HG02642 (cell line): Measurements from ENCODE around the gene ADAMTSL5.
"Not testable (repeated sequence)": the region's sequence is repeated elsewhere in the genome, so short reads cannot be mapped to it uniquely, and the experiment has no call there.

ENCODE experiments used
- ATAC-seq: cut with Tn5 transposase; IDR thresholded peaks from one replicate; pipeline ENCODE4 v1.9.1; 2021; ENCODE audit warnings: mild to moderate bottlenecking; ENCODE audit not compliant: unreplicated experiment, poor library complexity

Gene ADAMTSL5

DNA sequence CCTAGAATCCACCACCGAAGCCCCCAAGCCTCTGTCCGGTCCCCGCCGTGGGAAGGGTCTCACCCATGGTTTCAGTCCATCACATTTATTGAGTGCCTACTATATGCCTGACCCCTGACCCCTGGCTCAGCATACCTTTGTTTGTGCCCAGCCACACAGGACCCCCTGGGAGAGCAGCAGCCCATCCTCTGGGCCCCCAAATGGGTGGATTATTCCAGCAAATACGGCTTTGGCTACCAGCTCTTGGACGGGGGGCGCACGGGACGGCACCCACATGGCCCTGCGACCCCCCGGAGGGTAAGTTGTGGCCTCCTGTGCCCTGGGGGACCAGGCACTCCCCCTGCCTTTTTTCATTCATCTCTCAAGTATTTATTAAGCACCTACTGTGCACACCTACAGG, 18.8 kb upstream of the ADAMTSL5 start:
- ATAC-seq: no peak

DNA sequence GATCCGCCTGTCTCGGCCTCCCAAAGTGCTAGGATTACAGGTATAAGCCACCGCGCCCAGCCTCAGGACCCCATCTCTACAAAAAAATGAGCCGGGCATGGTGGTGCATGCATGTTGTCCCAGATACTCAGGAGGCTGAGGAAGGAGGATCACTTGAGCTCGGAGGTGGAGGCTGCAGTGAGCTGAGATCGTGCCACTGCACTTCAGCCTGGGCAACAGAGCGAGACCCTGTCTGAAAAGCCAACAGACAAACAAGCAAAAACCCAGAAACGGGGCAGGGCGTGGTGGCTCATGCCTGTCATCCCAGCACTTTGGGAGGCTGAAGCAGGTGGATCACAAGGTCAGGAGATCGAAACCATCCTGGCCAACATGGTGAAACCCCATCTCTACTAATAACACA, 18.0 kb upstream of the ADAMTSL5 start:
- not testable (repeated sequence) for ATAC-seq

DNA sequence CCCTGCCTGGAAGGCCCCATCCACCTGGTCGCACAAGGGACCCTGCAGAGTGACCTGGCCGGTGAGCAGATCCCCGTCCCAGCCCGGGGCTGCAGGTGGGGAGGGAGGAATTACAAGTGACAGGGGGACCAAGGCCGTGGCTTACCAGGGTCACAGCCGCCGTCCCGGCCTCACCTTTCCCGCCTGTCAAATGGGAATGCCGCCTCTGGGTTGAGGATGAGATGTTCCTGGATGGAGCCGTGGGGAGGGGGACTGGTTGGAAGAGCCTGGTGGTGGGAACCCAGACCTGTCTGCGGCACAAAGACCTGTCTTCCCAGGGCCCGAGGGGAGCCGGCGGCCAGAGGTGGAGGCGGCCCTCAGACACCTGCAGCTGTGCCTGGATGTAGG, 16.6 kb upstream of the ADAMTSL5 start:
- no peak for ATAC-seq

DNA sequence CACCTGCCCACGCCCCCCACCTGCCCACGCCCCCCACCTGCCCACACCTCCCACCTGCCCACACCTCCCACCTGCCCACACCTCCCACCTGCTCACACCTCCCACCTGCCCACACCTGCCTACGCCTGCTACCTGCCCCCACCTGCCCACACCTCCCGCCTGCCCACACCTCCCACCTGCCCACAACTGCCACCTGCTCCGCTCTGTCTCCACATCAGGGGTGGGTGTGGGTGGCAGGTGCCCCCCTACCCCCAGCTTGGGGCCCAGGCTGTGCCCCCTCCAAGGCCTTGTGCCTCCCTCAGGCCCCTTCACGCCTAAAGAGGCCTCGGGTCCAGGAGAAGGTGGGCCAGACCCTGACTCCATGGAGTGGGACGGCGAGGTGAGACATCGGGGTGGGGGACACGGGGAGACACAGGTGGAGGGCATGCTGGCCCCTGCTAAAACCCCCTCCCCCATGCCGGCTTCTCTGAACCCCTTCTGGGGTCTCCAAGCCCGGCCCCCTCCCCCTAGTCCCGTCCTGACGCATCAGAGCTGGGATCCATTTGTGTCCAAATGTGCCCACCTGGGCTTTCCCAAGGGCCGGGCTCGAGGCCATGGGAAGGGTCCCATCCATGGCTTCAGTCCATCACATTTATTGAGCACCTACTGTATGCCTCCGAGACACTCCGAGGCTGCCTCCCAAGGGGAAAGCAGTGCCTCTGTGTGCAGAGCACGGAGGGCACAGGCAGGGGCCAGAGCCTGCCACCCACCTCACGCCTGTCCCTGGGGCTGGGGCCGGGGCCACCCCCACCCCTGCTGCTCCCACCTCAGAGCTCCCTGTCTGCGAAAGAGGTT, 16.0 kb upstream of the ADAMTSL5 start:
- no peak for ATAC-seq

DNA sequence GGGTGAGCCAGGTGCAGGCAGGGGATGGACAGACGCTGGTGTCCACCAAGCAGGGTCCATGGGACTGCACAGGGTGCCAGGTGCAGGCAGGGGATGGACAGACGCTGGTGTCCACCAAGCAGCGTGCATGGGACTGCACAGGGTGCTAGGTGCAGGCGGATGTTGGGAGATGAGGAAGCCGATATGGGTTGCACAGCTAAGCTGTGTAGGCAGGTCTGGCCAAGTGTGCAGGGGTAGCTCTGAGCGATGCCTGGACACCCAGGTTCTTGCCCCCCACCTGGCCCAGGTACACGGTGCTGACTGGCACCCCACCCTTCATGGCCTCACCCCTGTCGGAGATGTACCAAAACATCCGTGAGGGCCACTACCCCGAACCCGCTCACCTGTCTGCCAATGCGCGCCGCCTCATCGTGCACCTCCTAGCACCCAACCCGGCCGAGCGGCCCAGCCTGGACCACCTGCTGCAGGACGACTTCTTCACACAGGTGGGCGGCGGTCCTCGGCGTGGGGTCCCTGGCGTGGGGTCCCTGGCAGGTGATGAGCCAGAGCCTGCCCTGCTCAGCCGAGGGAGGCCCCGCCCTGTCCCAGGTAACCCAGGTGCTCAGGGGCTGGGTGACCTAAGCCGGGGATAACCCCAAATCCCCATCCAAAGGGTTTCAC, 15.0 kb upstream of the ADAMTSL5 start:
- no peak for ATAC-seq

DNA sequence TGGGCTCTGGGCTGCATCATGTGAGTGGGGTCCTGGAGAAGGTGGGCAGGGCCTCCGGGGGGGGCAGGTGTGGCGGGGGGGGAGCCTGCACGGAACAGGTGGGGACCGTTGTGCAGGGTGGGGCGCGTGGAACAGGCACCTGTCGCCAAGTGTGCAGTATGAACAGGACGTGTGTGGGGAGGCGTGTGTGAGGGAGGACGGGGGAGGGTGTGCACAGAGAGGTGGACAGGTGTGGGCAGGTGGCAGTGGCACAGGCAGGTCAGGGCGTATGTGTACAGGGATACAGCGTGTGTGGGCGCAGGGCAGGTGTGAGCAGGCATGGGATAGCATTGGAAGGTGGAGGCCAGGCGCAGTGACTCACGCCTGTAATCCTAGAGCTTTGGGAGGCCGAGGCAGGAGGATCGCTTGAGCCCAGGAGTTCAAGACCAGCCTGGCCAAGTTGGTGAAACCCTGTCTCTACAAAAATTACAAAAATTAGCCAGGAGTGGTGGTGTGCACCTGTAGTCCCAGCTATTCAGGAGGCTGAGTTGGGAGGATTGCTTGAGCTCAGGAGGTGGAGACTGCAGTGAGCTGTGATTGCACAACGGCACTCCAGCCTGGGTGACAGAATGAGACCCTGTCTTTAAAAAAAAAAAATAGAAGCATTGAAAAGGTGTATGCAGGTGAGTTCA, 14.3 kb upstream of the ADAMTSL5 start:
- ATAC-seq: no peak

DNA sequence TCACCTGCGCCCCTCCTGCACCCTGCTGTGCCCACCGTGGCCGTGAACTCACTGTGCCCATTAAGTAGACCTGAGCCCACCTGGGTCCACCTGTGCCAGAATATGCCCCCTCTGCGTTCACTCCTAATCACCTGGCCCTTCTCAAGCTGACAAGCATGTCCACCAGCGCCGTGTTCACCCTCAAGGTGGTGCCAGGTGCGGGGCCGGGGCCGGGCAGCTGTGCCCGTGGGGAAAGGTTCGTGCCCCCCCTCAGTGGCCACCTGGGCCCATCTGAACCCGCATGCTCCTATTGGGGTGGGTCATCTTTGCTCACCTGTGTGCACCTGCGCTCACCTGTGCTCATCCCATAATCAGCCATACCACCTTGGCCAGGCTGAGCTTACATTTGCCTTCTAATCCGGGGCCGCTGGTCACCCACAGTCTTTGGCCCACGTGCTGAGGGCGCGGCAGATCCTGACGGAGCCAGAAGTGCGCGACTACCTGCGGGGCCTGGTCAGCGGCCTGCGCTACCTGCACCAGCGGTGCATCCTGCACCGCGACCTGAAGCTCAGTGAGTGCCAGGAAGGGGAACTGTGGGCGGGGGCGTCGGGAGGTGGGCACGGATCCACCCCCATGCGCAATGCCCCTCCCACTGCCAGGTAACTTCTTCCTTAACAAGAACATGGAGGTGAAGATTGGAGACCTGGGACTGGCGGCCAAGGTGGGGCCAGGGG, 13.4 kb upstream of the ADAMTSL5 start:
- no peak for ATAC-seq

DNA sequence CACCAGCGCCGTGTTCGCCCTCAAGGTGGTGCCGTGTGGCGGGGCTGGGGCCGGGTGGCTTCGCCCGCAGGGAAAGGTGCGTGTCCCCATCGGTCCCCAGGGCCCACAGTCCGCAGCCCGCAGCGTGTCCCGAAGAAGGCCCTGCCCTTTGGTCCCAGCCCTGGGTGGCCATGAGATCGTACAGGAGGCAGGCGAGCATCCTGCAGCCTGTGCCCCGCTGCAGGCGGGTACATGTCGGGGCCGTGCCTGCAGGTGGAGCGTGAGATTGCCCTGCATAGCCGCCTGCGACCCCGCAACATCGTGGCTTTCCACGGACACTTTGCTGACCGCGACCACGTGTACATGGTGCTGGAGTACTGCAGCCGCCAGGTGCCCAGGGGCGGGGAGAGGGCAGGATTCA, 12.5 kb upstream of the ADAMTSL5 start:
- ATAC-seq: no peak

DNA sequence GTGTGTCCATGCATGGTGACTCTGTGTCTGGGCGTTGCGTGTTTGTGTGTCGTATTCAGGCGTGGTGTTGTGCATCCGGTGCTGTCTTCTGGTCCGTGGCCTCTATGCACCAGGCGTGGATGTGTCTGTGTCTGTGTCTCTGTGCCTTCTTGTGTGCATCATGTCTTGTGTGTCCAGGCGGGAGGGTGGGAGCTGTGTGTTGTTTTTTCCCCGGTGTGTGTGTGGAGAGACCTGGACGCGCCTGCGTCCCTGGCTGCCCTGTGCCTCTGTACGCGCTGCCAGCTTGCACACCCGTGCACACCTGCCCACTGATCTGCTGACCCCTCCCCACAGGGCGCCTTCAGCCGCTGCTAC, 12.1 kb upstream of the ADAMTSL5 start:
- no peak for ATAC-seq

DNA sequence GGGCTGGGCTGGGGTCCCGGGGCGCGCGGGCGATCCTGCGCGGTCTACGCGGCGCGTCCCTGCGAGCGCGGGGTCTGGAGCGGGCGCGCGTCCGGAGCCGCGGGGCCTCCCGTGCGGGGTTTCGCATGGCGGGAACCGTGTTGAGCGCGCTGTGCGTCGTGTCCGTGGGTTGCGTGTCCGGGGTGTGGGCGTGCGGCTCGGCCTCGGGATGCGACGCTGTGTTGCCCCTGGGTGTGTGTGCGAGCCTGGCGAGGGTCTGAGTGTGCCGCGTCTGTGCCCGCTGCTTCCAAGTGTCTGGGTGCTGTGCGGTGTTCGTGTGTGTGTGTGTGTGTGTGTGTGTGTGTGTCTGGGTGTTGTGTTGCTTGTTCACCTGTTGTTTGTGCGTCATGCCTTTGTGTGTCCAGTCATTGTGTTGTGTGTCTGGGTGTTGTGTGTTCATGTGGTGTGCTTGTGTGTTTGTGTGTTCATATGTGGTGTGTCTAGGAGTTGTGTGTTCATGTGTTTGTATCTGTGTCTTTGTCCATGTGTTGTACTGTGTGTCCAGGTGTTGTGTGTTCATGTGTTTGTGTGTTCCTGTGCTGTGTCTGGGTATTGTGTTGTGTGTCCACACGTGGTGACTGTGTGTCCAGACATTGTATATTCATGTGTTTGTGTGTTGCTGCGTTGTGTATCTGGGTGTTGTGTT, 11.6 kb upstream of the ADAMTSL5 start:
- no peak for ATAC-seq

DNA sequence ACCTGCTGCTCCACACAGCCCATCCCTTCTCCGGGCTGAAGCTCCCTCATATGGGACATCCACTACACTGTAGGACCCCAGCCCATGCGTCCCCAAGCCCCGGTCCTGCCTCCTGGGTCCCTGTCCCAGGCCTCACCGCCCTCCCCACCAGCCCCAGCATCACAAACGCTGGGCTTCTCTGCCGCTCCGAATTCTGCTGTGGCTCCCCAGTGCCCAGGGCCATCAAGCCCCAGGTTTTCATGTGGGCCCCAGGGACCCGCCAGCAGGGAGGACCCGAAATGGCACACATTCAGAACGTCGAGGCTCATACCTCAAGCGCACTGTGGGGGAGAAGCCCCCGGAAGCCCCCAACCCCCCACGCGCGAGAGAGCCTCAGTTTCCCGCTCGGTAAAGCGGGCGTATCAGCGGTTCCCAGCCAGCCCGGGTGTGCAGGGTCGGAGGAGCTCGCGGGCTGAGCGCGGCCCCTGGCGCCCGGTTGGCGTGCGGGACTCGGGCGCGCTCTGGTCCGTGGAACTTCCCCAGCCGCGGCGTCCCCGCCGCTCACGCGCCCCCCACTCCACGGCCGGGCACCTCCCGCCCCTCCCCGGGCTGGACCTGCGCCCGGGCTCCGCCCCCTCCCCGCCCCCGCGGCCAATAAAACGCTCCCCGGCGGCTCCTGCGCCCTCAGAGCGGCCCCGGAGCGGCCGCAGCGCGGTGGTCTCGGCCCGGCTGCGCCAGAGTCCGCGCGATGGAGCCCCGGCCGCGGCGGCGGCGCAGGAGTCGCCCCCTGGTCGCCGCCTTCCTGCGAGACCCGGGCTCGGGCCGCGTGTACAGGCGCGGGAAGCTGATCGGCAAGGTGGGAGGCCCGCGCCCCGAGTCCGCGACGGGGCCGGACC, 10.8 kb upstream of the ADAMTSL5 start, which contains the start of gene PLK5:
Gene PLK5, plus strand, starts transcription at position 666 of the 875 bp plus-strand sequence. CDS start 2,920 bp downstream, outside the sequence.
- no peak for ATAC-seq

DNA sequence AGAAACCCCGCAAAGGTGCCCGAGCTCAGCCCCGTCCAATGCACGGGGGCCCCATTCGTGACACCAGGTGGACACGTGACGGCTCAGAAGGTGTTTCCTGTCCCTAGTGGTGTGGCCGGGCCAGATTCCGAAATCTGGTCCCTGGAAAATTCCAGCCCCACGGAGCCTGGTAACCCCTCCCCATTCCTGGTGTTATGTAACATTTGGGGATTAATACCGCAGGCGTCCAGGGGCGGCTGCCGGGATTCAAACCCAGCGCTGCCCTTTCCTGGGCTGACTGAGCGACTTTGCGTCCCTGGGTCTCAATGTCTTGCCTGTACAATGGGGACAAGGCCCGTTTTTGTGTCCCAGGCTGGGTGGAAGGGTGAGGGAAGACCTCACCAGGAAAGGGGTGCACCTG, 10.0 kb upstream of the ADAMTSL5 start:
- no peak for ATAC-seq

DNA sequence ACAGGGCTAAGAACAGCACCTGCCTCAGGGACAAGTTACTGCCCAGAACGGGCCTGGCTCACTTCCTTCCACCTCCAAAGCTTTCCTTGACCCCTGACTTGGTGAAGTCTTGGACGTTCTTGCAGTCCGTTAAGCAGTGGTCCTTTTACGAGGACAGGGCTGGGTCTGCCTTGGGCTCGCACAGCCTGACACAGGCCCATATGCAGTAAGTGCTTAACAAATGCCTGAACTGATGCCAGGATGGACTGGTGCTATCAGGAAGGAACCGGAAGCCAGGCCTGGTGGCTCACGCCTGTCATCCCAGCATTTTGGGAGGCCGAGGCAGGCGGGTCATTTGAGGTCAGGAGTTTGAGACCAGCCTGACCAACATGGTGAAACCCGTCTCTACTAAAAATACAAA, 9.2 kb upstream of the ADAMTSL5 start:
- no peak for ATAC-seq

DNA sequence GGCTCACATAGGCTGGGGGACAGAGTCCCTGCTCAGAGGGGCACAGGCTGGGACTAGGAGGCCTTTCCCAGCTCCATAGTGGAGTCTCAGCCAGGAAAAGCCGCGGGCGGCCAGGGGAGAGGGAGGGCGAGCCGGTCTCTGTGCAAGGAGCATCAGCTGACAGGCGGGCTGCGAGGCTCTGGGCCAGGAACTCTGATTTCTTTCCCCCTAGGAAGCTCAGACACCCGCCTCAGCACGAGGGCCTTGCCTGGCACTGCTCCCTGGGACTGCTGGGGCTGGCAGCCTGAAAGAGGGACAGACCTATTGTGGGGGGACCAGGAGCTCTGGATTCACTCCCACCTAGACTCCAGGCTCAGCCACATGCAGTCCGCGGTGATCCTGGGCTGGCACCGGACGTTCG, 8.8 kb upstream of the ADAMTSL5 start:
- ATAC-seq: no peak

DNA sequence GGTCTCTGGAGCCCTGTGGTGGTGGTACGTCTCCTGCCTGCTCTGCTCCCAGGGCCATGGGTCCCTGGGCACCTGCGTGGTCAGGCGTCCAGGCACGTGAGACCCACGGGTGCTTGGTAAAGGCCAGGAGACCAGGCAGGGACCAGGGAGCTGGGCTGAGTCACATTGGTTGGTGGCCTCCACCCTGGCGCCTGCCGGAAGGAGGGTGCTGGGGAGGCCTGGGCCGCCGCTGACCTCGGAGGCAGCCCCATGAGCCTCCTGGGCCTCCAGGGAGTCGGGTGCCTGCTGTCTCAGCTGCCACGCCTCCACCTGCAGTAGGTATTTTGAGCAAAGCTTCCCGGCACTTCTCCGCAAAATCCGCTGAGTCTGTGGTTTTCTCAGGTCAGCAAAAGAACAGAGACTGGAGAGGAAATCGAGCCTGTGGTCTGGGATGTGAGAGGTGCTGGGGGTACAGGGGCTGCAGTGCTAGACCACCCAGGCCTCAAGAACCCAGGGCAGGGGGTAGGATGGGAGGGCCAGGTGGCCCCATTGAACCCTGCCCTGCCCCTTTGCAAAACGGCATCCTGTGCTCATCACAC, 7.5 kb upstream of the ADAMTSL5 start:
- no peak for ATAC-seq

DNA sequence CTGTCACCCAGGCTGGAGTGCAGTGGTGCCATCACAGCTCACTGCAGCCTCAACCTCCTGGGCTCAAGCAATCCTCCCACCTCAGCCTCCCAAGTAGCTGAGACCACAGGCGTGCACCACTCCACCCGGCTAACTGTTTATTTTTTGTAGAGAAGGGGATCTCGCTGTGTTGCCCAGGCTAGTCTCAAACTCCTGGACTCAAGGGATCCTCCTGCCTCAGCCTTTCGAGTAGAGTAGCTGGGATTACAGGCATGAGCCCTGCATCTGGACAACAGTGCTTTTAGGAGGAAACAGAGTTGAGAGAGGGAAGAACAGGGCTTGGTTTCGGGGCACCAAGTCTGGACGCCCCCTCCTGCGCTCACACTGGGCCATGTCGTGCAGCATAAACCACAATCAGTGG, 7.0 kb upstream of the ADAMTSL5 start:
- not testable (repeated sequence) for ATAC-seq

DNA sequence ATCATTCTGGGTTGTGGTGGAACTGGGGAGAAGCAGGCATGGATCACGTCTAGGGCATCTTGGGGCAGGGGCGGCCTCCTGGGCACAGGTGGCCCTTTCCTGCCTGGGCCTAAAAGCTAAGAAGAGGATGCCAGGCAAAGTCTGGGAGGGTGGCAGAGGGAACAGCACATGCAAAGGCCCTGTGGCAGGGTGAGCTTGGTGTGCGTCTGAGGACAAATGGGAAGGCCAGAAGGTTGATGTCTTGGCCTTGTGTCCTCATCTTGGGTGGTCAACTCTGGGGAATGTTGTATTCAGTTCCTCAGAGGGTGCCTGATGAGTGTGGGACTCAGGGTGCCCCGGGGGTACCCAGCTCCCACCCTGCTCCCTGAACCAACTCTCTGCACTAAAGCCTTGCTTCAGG, 5.7 kb upstream of the ADAMTSL5 start:
- ATAC-seq: no peak

DNA sequence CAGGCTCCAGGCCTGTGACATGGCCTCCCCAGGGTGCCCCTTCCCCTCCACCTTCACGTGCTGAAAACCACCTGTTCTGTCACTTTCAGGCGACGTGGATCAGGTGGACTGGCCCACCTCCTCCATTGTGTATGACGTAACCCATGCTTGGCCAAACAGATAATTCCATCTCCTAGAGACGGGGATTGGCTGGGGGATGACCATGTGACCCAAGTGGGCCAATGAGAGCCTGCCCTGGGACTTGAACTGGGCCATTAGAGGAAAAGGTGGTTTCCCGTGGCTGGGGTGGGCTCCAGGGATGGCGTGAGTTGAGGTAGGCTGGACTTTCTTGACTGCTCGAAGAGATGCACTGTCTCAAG, 3.6 kb upstream of the ADAMTSL5 start:
- no peak for ATAC-seq
